Activated CD8-positive, alpha-beta memory T cell treated with anti-CD3 and anti-CD28 coated beads, Interleukin-2, amount 50 U/mL, for 24 hours (primary cell): Measurements from ENCODE around the gene LHPP.

Experiments used
- DNase-seq: peaks from one replicate; pipeline ENCODE4 v3.0.0-alpha.2; 2020; ENCODE audit errors: extremely low read depth

LHPP gene

DNA sequence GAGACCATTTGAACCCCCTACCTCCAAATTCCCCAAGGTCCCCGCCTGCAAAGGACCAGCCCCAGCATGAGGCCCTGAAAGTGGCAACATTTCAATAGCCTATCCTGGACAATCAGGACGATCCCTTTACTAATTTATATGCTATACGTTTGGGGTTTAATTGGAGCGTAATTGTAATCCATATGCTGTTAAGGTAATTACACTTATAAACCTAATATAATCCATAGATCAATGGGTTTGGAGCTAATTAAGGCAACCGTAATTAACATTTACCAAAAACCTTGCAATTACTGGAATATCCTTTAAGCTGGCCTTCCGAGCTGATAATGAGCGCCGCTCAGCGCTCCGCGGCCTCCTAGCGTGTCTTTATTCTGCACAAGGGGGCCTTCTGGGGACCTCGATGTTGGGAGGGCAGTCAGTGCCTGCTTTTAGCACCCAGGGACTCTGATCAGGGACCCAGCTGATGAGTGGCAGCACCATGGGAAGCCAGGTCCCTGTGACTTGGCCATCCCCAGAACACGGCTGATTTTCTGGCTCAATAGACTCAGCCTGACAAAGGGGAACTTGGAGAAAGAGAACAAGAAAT, 91.2 kb downstream of the LHPP start:
- no peak for DNase-seq

DNA sequence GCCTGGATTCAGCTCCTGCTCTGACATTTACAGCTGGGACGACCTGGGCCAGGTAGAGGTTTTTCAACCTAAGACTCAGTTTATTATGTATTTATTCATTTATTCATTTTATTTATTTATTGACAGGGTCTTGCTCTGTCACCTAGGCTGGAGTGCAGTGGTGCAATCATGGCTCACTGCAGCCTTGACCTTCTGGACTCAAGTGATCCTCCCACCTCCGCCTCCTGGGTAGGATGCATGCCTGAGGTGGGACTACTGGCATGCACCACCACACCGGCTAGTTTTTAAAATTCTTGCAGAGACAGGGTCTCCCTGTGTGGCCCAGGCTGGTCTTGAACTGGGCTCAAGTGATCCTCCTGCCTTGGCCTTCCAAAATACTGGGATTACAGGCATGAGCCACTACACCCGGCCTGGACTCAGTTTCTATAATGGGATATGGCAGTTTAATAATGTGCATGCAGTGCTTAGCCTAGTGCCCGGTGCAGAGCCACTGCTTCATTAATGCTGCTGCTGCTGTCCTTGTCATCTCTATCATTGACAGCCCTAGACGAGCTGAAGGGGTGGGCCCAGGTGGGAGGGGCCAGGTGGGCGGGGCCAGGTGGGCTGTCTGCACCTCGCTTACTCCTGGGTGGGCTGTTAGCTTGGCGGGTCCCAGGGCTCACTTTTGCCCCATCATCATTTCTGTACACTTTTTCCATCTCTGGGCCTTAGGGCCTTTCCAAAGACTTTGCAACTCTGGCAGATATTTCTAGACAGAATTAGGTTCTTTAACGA, 92.6 kb downstream of the LHPP start:
- no peak for DNase-seq

DNA sequence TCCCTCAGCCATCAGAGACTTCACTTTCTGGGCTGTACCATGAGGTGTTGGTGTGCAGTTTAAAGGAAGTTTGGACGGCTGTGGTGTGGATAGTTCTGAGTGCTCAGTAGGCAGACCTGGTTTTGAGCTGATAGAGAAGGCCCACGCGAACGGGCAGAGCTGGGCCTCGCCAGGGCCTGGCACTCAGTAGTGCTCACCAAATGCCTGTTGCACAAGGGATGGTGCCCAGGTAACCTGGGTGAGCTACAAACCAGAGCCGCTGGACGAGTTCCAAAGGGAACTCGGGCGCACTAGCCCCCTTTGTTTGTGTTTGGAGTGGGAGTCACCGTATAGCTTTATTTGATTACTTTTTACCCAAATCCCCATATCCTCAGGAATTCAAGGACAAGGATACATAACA, 95.5 kb downstream of the LHPP start:
- DNase-seq, result no peak

DNA sequence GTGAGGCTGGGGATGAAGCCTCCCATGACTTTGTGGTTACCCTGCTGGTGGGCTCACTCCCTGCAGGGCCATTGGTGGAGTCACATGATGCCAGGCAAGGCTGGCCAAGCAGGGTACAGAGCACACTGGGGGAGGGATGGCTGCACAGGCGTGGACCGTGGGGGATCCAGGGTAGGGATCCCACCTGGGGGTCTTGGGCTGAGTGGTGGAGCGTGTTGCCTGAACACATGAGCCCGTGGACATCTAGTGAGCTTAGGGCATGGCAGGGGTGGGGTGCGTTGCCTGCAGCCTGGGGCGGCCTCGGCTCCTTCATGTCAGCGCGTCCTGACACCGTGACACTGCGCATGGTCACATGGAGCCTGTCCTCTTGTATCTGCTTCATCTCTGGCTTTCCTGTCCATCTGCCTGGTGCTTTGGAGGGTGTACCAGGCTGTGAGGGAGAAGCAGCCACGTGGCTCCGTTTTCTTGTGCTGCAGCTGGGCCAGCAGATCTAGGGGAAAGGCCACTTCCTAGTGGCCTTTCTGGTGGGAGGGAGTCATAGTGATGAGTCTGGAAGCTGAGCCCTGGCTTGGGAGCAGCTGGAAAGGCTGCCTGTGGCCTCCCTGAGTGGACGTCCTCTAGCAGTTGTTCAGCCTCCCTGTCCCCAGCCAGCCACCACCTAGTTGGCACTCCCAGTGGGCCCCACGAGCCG, 96.2 kb downstream of the LHPP start:
- DNase-seq, result no peak

DNA sequence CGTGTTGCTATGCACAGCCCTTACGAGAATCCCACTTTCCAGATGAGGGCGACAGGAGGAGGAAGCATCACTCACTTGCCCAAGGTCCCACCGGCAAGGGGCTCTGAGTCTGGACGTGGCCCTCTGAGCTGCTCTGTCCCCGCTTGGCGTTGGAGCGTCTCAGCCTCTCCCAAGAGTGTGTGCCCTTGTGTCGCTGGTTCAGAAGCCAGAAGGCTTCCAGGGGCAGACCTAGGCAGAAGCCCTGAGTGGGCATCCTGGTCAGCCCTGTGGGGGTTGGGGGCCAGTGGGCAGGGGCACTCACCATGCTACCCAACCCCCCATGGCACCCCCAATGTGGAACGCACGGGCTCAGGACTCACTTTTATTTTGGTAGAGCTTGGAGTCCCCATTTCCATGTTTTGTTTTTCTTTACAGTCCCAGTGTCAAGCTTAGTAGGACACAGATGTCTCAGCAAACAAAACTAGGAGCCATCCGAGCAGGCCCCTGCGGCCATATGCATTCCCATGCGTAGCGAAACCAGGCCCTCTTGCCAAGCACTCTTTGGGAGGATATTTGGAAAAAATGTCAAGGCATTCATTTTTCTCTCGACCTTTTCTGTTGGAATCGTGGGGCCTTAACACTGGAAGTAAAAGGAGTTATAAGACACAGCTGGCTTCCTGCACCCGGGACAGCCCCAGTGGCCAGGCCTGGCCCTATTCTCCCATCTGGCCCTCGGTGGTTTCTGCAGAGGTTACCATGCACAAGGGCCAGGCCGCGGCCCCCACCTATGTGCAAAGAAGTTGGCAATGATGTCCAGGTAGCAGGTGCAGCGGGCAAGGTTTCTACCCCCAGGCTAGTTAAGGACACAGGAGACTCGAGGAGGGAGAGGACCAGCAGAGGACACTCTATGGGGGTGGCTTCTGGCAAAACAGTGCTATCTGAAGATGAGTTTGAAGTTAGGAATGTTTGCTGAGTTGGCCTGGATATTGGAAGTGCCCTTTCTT, 97.0 kb downstream of the LHPP start:
- DNase-seq, result no peak

DNA sequence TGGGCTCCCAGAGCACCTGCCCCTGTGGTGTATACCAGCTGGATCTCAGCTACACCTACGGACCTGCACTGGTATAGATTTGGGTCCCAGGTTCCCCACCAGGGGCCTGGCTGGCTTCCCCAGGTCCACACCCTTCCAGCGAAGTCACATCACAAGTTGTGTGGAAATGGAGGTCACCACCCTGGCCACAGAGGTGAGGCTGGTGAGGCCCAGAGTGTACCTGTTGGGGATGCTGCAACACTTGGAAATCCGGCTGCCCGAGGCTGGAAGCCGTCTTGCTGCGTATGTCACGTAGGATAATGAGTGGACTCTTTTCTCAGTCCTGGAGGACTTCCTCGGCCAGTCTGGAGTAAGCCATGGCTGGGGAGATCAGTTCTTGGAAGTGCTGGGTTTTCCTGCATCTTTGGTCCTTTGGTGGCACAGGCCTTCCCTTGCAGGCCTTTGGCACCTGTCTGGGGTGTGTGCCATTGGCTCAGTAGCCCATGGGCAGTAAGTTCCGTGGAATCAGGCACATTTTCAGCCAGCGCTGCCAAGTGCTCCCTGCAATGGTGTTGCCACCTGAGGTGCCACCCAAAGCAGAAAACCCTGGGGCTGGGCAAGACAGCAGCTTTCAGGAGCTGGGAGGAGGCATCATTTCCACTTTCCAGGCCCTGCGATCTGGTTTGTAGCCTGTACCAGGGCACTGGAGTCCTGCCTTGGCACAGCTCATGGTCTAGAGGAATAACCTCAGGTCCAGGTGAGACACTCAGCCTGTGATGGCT, 97.9 kb downstream of the LHPP start:
- DNase-seq, result no peak

DNA sequence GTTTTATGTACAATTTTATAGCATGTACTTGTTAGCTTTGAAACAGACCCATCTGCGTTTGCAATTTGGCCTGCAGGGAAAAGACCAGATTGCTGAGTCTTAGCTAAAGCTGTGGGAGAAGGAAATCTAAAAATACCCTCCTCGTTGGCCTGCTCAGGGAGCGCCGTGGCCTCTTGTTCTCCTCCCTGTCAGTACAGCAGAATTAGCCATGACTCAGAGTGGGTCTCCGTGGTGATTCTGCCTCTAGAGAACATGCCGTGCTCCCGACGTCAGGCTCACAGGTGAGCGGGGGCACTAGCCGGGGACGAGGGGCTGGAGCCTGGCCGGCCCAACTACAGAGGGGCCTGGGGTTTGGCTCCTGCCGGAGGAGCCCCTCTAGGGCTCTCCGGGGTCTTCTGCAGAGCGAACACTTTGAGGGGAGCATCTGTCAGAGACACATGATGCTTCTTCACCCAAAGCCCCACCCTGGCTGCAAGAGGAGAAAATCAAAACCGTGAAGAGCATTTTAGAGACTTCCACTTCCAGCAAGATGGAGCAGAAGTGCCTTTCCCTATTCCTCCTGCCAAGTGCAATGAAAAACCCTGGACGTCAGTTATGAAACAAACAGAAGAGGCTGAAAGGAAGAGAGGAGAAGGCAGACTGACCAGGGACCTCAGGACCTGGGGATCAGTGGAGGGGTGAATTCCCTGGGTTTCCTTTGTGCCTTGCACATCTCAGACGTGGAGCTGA, 98.9 kb downstream of the LHPP start:
- DNase-seq, result no peak

DNA sequence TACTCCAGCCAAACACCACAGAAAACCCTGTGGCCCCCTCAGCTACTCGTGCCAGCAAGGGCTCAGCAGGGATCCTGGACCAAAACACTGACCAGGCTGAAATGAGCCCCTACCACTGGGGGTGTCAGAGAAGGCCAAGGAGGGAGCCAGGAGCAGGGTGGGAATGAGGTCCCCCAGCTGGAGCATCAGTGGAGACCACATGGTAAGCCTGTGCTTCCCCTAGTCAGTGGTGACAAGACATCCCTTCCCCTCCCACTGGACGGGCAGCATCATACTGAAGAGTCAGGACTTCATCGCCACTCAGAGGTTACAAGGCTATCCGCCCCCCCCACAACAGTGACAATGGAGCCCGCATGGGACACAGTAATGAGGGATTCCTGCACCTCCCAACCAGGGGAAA, 99.6 kb downstream of the LHPP start:
- no peak for DNase-seq

DNA sequence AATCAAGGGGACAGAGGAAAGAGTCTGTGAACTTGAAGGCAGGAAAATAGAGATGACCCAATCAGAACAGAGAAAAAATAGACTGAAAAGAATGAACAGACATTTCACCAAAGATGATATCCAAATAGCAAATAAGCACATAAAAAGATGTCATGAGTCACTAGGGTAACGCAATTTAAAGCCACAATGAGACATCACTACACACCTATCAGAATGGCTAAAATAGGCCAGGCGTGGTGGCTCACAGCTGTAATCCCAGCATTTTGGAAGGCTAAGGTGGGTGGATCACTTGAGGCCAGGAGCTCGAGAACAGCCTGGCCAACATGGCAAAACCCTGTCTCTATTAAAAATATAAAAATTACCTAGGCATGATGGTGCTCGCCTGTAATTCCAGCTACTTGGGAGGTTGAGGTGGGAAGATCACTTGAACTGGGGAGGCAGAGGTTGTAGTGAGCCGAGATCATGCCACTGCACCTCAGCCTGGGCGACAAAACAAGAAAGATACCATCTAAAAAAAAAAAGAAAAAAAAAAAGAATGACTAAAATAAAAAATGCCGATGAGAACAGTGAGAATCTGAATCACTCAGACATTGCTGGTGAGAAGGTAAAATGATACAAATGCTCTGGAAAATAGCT, 100.9 kb downstream of the LHPP start:
- no peak for DNase-seq

DNA sequence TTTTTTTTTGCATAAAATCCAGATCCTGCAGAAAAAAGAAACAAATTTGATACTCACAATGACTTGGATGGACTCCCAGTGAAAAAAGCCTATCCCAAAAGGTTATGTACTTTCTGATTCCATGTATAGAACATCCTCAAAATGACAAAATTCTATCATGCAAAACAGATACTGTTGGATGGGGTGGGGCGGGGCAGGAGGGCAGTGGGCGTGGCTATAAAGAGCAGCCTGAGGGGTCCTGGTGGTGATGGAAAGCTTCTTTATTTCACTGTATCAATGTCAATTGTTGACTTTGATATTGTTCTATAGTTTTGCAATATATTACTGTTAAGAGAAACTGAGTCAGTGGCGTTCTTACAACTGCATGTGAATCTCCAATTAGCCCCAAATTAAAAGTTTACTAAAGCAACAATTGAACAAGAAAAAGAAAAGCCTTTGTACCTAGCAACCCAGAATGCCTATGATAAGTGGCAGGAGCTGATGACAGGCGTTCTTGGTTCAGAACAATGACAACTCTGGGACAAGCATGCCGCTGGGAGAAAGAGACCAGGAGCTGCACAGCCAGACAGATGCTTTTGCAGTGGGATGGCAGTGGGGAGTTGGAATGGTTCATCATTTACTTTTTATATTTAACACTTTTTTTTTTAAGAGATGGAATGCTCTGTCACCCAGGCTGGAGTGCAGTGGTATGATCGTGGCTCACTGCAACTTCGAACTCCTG, 101.9 kb downstream of the LHPP start:
- DNase-seq, result no peak

DNA sequence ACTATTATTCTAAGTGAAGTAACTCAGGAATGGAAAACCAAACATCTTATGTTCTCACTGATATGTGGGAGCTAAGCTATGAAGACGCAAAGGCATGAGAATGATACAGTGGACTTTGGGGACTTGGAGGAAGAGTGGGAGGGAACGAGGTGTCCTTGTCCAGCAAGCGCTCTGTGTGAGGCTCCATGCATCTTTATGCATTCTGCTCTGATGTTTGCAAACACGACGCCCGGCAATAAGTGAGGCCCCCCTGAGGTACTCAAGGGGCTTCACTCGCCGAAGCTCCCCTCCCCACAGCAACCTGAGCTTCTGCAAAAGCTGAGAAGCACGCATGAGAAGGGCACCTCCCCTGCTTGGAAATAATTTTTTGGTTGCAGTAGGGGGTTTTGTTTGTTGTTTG, 103.3 kb downstream of the LHPP start:
- no peak for DNase-seq

DNA sequence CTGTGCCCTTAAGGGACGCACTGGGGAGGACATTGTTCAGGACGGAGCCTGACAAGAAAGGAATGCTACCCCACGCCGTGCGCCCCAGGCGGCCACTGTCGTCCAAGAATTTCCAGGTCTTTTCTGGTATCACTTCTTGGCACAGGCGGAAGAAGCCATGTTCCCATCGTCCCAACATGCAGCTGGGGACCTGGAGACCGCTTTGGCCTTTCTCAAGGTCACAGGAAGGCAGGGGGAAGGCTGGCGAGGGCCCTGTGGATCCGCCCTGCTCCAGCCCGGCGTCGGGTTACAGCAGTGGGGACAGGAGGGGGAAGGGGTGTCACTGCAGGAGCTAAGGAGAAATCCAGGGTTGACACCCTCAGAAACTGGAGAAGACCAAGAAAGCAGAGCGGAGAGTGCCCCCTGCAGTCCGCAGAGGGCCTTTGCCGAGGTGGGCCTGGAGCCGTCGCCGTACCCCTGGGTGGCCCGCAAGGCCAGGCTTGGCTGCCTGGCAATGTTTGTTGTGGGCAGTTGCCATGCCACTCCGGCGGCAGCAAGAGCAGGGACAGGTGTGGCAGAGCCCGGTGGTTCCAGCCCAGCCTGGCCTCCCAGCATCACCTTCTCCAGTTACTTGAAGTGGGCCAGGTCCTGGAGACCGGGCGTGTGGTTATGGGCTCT, 104.1 kb downstream of the LHPP start:
- DNase-seq, result no peak

DNA sequence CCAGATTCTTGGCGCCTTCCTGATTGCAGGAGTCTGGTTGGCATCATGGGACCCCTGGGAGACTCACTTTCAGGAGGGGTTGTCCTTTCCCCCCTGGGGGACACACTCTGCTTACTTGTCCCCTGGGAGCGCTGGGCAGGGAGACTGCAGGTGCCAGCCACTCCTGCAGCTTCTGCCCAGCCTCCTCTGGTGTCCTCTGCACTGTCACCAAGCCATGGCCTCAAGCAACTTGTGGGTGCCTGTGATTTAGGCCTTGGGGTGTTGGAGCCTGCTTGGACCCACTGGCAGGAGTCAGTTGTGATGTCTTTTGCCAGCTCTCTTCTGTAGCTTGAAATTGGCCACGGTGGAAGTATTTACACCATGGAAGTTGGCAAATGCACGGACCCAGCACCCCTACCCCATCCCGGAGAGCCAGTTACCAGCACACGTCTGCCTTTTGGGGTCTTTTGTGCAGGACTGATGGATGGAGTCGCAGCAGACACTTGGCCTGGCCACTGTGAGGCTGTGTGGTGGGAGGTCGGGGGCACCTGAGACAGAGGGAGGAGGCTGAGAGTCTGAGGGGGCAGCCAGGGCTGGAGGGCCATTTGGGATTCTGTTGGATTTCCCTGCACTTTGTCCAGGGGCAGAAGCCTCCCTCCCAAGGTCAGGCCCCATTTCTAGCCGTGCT, 104.7 kb downstream of the LHPP start:
- no peak for DNase-seq

DNA sequence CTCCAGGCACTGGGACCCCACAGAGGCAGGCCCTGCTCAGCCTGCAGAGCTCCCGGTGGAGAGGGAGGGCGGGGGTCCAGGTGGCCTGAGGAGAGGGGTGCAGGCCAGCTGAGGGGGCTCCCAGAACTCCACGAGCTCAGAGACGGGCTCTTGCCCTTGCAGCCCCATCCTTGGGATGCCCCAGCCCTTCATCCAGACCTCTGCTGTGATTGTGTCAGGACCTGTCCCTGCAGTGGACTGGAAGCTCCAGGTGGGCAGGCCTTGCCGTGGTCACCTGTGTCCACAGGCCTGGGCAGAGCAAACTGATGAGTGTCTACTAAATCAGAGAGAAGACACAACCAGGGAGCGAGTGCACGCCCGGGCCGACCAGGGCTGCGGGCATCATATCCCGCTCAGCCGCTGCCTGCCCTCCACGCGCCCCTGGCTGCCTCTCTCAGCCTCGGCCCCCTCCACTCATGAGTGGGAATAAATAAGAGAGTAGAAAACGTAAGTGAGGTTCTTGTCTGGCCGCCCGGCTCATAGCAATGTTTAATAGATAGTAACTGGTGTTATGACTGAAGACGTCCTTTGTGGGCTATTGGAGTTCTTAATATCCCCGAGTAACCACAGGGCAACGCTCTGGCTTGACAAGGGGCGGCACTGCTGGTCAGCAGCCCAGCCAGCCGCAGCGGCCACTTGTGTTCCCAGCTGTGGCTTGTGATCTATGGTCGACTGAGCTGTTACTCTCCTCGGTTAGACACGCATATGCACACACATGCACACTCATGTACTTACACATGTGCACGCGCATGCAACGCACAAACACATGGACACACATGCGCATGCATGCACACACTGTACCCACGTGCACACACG, 105.6 kb downstream of the LHPP start:
- DNase-seq, result no peak

DNA sequence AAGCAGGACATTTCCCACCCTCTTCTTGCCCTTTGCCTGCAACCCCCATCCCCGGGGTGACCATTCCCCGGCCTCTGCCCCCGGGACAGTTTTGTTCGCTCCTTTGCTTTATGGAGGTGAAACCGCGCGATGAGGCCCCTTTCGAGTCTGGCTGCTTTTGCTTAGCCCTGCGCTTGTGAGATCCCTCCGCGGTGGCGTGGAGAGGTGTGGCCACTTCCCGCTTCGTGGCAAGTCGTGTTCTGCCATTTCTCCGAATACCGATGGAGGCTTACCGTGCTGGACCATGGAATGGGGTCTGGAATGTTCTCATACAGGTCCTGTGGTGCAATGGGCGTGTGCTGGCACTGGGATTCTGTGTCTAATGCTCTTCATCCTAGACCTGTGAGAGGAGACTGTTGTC, 106.7 kb downstream of the LHPP start:
- no peak for DNase-seq

DNA sequence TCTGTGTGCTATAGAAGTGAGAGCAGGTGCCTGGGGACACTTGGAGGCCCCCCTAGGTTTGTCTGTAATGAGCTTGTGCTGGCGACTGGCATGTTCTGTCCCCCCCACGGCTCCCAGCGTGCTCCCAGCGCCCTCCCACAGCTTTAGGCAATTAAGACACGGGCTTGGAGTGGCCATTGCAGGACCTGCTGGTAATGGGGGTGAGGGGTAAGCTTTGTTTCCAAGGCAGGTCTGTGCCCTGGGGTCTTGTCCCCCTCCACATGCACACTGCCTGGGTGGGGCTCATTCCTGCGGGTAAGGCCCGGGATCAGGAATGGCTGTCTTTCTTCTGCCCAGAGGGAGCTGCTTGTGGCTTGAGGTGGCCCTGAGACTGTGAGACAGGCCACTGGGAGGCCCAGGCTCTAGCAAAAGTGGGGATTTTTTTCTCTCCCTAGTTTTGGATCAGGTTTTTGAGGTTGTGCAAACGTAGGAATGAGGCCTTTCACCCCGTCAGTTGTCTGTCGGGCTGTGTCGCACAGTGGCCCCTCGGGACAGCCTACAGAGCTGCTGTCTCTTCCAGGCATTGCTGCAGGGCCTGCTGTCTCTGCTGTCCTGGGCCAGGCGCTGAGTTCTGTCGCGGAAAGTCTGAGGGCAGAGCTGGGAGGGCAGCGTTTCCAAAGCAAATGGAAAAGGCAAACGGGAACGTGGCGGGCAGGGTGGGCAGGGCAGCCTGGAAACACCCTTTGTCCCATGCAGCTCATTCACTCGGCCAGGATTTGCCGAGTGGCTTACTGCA, 107.4 kb downstream of the LHPP start:
- DNase-seq, result no peak
